ENCODE results near the gene ADRA2A.

ADRA2A gene

DNA sequence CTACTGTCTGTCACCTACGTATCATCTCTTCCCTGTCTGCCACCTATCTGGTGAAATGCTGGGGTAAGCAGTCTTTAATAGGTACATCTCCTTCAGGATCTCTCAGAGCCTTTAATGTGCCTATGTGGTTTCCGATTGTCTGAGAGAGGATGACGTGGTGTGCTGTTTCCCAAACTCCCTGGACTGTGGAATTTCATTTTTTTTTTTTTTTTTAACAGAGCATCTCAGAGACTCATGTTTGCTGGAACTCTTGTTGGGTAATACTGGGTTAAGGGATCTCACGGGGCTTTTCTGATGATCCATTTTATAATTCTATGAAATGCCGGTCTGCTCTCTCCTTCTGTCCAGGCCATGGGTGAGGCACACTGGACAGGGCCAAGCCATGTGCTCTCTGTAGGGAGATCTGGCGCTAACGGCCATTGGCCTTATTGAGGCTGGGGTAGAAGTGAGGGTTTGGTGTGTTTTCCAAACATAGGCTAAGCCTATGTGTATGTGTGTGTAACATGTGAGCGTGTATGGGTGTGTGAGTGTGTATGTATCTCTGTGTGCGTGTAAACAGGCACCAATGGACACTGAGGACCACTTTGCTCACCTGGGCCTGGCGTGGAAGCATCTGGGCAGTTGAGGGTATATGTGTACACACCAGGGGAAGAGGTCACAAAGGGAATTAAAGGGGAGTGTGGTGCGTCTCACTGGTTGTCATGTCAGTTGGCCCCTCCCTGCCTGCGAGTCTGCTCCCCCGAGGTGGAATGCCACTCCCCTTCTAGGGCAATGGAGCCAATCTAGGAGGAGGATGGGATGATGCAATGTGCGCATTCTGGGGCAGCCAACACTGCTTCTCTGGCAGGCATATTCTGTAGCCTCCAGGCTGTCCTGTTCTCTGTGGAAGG, 7.8 kb downstream of the ADRA2A start:
- DNase-seq: no peak

DNA sequence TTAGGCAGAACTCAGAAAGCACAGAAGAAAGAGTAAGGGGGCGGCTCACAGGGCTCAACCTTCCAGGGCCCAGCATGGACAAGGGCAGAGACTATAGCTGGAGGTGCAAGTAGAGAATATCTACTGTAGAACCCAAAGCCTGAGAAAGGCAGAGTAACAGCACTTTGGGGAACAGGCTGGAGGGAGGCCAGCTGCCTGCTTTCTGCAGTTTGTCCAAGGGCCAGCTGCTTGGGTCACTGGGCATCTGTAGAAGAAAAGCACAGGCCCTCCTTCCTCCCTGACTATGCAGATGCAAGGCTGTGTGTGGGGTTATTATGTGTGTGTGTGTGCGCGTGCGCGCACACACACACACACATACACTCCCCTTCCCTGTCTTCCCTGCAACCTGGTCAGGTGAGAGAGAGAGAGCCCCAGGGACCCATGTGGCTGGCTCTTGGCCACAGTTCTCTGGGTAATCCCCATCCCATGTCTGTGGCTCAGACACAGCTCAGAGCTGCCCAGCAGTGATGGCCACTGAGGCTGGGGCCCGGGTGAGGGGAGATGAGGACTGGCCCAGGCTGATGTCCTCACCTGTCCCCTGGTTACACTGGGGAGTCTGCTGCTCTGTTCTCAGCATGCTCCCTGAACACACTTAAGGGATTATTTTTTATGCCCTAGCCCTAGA, 9.0 kb downstream of the ADRA2A start:
- no peak for DNase-seq

GRCh38 chr10:111086574-111086973, 9.7 kb downstream of the ADRA2A start:
- no peak for DNase-seq

DNA sequence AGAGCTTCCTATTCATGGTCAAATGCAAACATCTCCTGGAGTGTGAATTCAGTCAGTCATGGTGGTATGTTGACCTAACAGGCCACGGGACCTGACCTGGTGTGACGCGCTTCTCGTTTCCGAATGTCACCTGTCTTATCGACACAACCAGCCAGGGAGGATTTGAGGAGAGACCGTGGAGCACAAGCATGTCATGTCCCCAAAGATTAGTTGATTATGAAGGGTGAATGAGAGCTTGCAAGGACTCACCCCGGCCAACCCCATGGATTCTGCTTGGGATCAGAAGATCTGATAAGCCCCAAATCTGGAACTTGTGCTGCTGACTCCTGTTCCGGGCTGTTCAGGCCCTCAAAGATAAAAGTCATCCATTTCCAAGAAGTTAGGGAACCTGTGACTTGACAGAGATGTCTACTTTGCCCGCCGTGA, 10.5 kb downstream of the ADRA2A start:
- DNase-seq: no peak

DNA sequence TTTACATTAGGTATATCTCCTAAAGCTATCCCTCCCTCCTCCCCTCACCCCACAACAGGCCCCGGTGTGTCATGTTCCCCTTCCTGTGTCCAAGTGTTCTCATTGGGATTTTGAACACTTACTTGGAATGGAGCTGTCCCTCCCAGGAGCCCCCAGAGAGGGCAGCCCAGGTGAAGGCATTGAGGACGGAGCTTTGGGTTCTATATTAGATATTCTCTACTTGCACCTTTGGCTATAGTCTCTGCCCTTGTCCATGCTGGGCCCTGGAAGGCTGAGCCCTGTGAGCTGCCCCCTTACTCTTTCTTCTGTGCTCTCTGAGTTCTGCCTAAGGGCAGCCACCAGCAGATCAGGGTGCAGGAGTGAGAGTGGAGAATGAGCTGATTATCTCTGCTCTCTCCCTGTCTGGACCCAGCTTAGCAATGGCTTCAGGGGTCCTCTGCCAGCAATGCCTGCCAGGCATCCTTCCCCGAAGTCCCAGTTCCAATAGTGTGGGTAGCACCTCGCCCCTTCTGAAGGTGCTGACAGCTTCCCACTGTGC, 11.2 kb downstream of the ADRA2A start:
- DNase-seq: no peak

DNA sequence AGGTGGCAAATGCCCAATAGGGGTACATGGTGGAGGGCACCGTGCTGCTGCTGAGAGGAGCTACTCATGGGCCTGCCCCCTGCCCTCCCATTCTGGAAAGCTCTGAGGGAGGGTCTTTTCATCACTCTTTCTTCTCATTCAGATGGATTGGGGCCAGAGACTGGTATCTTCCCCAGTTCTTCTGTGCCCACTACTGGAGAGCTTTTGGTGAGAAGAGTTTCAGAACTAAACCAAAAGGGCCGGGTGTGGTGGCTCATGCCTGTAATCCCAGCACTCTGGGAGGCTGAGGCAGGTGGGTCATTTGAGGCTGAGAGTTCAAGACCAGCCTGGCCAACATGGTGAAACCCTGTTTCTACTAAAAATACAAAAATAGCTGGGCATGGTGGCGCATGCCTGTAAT, 12.5 kb downstream of the ADRA2A start:
- DNase-seq: no peak

DNA sequence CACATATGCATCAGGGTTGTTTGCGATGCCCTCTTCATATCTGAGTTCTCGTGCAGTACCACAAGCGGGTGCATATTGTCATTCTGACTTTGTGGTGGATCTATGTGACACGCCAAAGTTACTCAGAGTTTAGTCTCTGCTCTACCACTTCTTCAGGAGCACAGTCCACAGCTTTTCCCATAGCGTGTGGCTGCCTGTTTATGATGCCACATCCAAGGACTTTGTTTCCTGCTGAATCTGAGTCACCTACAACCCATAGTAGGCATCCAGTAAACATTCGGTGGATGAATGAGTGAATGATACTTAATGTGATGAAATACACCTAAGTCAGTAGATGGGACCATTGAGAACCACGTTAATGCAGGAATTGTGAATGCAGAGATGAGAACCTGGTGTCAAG, 15.0 kb downstream of the ADRA2A start:
- DNase-seq: no peak

DNA sequence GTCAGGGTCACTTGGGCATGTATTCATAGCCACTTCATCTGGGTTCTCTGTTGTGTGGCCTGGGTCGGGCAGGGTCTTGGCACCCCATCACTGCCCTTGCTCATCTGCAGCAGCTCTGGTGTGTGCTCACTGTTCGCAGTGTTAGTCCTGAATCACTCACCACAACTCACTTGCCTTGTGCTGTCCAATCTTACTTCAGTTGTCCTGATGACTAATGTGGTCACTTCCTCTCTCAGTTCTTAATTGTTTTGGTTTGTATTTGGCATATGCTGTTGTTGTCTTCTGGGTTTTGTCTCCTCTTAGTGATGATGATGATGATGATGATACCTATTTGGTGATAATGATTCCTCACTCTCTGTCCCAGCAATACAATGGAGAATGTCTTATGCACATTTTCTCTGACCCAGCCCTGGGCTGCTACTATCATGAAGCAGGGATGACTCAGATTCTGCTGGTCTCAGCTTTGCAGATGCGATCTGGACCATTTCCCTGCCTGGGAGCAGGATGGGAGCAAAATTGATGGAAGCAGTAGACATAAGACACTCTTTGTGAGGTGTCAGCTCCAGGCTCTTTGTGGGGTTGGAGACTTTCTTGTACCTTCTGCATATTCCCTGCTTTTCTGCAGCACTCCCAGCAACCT, 17.0 kb downstream of the ADRA2A start:
- no peak for DNase-seq

GRCh38 chr10:111098679-111099437, 22.0 kb downstream of the ADRA2A start:
- DNase-seq: no peak

GRCh38 chr10:111100198-111100597, 23.4 kb downstream of the ADRA2A start:
- DNase-seq: no peak

GRCh38 chr10:111101796-111102195, 25.0 kb downstream of the ADRA2A start:
- no peak for DNase-seq

DNA sequence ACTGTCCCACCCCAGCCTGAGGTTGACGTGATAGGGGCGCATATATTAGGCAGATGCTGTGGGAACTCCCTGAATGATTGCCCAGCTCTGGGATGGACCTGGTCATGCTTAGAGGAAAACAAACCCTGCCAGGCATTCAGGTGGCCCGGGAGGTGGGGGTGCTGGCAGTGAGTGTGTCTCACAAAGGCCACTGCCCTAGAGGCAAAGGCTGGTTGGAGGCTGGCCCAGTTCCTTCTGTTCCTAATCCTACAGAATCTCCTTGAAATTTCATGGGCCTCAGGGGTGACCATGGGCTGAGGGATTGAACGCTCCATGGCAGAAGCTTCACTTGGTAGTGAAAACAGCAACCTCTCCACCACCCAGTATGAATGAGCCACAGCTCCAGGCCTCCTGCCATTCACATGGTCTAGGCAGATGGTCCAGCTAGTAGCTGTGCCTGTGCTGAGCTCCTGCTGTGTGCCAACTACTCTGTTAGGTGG, 25.6 kb downstream of the ADRA2A start:
- DNase-seq: no peak

- no peak for DNase-seq
These were observed 26.5 kb downstream of the ADRA2A start for GRCh38 chr10:111103196-111103840.

- DNase-seq: no peak
These were observed 28.0 kb downstream of the ADRA2A start for GRCh38 chr10:111104811-111105210.

DNA sequence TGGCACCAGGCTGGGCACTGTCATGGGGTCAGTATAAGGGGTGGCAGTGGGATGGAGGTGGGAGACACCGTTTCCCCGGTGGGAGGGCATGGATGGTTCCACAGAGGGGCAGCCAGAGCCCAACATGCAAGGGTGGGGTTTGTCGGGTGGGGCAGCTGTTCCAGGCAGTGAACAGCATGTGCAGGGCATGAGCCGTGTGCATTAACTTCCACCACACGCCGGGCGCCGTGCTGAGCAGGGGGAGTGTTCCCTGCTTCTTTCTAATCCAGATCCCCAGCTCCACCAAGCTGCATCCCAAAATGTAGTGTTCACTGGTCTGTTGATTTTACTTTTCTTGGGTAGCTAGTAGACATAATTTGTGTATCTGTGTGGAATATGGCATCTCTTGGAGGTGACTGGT, 29.3 kb downstream of the ADRA2A start:
- DNase-seq: no peak

DNA sequence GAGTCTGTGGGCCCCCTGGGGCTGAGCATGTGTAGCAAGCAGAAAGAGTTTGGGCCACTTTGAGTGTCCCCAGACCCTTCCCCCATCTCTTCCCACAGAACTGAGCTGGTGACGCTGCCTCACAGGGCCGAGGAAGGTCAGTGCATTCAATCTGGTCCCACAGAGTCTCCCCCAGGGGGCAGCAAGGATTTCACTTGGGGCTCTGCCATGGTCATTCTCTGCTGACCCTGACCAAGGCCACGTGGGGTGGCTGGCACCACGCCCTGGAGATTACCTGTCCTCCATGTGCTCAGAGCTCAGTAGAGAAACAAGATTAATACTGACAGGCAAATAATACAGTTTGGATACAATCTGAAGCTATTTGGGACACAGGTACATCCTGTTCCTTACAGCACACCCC, 30.2 kb downstream of the ADRA2A start:
- no peak for DNase-seq

GRCh38 chr10:111107846-111108245, 31.0 kb downstream of the ADRA2A start:
- DNase-seq: no peak

GRCh38 chr10:111108441-111108840, 31.6 kb downstream of the ADRA2A start:
- DNase-seq: no peak

- no peak for DNase-seq
These were observed 32.8 kb downstream of the ADRA2A start for GRCh38 chr10:111109501-111110242.

DNA sequence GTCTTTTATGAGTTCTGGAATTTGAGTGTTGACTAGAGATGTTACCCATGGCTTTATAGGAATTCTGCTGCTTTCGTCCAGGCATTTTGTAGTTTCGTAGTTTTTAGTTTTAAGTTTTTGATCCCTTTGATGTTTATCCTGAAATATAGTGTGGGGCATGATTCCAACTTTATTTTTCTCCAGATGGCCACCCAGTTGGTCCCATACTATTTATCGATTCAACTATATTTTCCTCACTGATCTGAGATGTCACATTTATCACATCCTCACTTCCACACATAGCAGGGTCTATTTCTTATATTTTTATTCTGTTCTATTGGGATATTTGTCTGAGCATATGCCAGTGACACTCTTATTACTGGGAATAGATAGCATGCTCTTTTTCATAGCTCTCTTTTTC, 33.9 kb downstream of the ADRA2A start:
- DNase-seq: no peak

GRCh38 chr10:111112333-111112732, 35.5 kb downstream of the ADRA2A start:
- DNase-seq: no peak

All from NCI-H2029 treated with DMSO at 0.1 percent for 48 hours (cell line).